GM12892 (cell line): Measurements from ENCODE around the gene TFDP3.

Experiments used
- POLR2A ChIP-seq: IDR thresholded peaks from 2 replicates; pipeline ENCODE4 v1.6.1; 2011; ENCODE audit warnings: low read depth, low read length, control low read depth
- TAF1 ChIP-seq: IDR thresholded peaks from 2 replicates; pipeline ENCODE4 v1.6.1; 2011; ENCODE audit warnings: low read depth, mild to moderate bottlenecking, control low read depth, low read length, borderline replicate concordance

- TF ChIP-seq POLR2A (no peak), TAF1 (no peak)
Measured at GRCh38 chrX:133185938-133186337, 32.2 kb downstream of the TFDP3 start.
